T follicular helper cell (primary cell): ENCODE measurements around the gene LMOD3.

Experiments used
- DNase-seq: peaks from one replicate; pipeline ENCODE4 v3.0.0-alpha.2; 2020; ENCODE audit warnings: low read depth

LMOD3 gene

DNA sequence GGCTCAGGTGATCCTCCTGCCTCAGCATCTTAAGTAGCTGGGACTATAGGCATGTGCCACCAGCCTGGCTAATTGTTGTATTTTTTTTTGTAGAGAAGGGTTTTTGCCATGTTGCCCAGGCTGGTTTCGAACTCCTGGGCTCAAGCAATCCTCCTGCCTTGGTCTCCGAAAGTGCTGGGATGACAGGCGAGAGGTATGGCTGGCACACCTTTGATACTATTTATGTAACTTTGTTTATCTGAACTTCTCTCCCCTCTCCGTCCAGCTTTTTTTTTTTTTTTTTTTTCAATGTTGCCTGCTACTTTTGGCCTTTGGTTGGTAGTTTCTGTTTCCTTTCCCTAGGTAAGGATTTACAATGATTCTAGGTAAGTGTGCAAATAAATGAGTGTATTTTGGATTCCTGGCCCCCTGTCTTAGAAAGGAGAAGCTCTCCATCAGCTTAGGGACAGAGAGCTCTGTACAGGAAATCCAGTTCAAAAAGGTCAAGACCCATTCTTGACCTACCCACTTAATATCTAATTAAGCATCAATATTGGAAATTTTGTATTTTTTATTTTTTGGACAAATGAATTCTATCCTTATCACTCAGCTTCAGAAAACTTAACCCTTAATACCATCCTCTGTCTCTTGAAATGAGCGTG lies 30.9 kb downstream of the LMOD3 start:
- DNase-seq: no peak

DNA sequence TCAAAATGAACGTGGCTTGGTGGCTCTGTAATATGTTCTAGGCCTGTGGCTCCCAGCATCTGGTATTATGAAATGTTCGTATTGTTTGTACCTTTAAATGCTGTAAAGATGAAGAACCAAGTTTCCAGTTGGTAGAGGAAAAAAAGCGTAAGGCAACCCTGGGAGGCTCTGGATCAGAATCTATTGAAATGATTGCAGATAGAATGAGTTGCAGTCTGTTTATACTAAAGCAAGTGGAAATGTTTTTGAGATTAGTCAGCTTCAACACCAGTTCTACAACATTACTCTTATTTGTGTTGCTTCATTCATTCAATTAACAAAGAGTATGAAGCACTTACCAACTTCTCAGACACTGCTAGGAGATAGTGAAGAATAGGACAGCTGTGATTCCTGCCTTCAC lies 32.4 kb downstream of the LMOD3 start:
- DNase-seq: no peak

DNA sequence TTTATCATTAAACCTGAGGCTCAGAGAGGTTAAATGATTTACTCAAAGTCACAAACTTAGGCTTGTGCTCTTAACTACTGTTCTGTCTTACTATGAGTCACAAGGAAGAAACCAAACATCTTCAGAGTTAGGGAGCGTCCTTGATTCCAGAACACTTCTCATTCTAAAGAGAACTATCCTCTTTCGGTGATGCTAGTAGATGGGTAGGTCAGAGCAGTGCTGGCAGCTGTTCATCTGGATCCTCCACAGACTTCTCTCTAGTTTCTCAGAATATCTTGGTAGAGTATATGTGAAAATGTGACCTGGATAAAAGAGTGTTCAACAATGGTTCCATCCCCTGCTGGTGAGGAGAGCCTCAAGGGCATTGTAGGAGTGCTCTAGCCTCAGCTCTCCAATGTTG lies 34.3 kb downstream of the LMOD3 start:
- no peak for DNase-seq

- DNase-seq: no peak
Measured at GRCh38 chr3:69087030-69087791, 35.2 kb downstream of the LMOD3 start.

DNA sequence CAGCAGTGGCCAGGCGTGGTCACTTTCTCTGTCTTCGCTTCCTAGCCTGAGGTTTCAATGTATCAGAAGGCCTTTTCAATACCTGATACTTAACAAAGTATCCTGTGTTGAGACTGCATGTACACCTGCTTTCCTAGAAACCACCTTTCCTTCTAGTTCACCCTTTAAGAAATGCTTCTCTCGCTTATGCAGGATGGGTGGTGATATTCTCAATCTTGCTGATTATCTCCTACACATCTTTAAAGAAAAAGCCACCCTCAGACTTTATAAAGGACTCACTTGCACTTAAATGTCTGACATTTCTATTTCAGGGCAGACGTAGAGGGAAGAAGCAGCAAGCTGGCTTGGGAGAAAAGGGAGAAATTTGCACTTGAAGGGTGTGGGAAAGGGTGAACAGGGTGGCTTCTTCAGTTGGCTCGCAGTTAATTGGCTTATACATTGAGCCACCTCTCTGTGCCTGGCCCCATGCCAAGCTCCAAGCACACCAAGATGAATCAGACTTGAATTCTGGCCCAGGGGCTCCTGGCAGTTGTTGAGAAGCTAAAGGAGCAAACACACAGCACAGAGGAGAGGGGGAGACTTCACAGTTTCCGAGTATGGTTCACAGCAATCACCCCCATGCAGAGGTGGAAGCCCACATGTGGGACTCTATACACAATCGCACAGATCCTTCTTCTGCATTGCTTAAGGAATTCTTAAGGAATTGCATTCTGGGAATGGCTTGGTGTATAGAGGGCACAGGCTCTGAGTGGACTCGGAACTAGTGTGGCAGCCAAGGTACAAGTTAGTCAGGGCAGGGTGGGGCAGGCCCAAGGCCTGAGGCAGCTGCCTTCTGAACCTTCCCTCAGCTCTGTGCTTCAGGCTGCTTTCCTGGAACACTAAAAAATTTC lies 36.3 kb downstream of the LMOD3 start:
- peak; percentile 54 for DNase-seq

GRCh38 chr3:69085168-69085832 lies 37.1 kb downstream of the LMOD3 start:
- no peak for DNase-seq

DNA sequence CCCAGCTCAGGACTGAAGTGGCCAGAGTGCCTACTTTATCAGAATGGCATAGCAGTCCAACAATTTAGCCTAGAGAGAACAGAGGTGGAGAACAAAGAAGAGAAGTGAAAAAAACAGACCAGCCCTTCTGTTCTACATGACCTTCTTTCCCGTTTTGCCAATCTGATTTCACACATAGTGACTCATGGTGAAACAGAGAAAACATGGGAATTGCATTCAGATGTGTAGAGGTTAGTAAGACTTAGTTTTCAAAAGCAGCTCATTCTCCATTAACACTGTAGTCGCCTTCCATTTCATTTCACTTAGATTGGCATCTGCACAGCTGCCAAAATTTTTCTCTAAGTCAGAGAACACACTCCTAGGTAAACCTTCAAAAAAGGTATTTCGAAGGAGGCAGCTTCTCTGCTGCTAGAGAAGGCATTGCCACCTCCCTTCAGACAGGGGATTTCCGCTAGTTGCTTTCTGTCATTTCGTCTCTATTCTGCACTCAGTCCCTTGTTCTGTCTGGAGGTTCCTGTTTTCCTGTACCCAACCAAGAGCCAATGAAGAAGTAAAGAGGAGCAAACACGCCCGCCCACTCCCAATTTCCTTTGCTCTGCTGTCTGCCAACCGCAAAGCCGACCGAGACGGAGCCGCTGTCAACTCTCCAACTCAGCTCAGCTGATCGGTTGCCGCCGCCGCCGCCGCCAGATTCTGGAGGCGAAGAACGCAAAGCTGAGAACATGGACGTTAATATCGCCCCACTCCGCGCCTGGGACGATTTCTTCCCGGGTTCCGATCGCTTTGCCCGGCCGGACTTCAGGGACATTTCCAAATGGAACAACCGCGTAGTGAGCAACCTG lies 37.8 kb downstream of the LMOD3 start, which contains the start of gene ARL6IP5:
ARL6IP5 (plus strand) TSS at position 612 of the 842 bp plus-strand sequence; CDS start at position 723, 111 bp downstream.
- DNase-seq: peak; percentile 87

DNA sequence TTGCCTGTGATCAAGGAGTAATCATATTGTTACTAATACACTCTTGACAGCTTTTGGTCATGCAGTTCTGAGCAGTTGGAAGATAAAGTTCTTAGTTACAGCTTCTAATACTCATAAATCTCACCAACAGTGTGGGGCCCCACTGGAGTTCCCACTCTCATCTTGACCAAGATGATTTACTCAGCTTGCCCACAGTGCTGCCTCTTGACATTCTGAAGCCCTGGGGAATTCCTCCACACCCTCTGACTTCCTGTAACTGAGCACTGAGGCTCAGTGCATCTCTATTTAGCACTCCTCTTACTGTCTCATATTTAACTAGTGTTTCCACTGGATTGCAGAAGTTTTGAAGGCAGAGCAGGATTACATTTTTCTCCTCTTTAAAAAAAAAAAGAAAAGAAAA lies 39.6 kb downstream of the LMOD3 start:
- peak; percentile 43 for DNase-seq

- no peak for DNase-seq
Measured at GRCh38 chr3:69082361-69082760, 40.0 kb downstream of the LMOD3 start.

DNA sequence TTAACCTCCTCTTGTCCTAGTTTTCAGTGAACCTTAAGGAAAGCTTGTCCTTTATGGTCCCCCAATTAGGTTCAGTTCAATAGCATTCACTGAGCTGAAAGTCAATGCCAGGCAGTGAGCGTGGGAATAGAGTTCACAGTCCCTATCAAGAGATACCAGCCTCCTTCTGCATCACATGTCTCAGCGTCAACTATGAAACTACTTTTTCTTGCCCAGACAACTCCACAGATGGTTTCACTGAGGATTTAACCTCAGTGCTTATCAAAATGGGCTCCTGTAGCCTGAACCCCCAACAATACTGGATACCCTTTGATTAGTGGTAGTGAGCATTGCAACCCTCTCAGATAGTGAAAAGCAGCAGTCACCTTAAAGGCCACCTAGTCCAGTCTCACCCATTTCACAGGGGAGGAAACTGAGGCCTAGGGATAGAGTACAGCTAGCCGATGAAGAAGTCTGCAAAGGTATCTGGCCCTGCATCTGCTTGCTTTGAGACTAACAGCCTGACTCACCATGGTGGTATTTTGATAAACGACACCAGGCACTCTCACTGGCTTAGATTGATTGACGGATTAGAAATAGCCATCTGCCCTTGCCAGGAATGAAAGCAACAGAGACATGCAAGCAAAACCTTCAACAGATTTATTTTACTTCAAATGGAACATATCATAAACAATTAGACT lies 40.7 kb downstream of the LMOD3 start:
- no peak for DNase-seq

- DNase-seq: peak; percentile 91
Measured at GRCh38 chr3:69080233-69080920, 42.0 kb downstream of the LMOD3 start, which contains the start of gene UBA3. Gene UBA3 (minus strand): TSS chr3:69080365. CDS start chr3:69080353, 12 bp downstream.

DNA sequence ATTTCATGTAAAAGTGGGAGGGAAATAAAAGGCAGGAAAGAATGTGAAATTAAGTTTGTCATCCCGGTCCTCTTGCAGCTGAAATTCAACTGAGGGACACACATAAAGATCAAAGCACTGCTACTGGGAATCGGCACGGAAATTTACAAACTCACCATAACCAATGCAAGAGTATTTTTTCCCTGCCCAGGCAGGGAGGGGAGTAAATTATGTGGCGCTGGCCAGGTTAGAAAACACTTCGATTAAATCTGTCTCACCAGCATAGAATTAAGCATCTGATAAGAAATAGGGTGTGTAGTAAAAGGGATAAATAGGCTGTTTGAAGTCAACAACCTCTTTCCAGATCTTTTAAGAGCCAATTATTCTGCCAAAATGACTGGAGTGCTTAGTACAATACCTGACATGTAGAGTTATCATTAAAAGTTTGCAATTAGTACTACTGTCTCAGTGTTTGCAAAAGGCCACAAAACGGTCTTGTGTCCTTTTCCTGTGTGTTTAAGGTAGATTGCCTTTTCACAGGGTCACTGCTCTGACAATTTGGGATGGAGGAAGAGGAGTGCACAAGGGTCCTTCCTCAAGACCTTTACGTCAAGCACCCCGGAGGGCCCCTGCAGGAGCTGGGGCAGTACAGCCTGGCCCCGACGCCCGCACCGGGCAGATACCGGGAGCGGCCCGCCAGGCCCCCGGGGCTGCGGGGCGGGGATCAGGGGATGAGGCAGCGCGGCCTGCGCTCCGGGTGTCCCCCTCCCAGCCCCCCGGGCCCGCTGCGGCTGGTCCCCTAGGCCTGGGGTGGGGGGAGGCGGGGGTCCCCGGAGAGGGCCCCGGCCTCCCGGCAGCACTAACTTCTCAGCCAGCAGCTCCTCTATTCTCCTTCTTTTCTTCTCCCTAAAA lies 42.9 kb downstream of the LMOD3 start:
- DNase-seq: no peak

DNA sequence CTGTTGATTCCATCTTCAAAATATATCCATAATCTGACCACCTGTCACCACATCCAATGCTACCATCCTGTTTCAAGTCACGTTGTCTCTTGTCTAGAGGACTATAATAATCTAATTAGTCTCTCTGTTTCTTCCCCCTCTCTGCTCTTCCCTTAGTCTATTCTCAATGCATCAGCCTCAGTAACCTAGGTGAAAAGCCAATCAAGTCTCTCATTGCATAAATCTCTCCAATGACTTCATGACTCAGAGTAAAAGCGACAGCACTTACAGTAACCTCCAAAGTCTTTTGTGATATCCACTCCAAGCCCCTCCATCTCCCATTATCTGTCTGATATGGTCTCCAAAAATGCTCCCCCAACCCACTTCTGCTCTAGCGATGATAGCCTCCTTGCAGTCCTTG lies 49.5 kb downstream of the LMOD3 start:
- no peak for DNase-seq

- DNase-seq: no peak
Measured at GRCh38 chr3:69066121-69066520, 56.3 kb downstream of the LMOD3 start.

- DNase-seq: no peak
Measured at GRCh38 chr3:69065318-69065964, 57.0 kb downstream of the LMOD3 start.

GRCh38 chr3:69063636-69064035 lies 58.8 kb downstream of the LMOD3 start:
- DNase-seq: no peak

DNA sequence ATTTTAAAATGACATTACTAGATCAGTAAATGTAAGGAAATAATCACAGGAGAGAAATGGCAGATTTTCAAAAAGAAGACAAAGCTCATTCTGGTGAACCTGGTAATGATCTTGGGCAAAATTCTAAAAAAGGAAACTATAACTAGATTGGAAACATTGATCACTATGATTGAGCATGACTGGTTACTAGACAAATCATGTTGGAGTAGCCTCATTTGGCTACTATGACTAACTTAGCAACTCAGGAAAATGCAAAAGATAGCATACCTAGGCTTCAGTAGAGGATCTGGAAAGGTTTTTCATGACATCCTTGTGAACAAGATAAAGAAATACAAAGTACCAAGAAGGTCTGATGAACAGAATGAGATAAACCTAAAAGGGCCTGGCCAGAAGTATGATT lies 62.7 kb downstream of the LMOD3 start:
- DNase-seq: no peak

DNA sequence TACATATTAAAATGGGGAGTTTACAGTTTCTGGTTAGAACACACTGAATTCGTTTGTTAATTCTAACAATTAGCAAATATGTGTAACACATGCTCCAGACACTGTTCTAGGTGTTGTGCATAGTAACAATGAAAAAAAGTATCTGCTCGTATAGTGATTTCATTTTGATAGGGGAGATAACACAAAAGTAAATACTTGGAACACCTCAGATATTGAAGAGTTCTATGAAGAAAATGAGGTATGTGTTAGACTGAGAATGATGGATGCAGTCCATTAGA lies 63.5 kb downstream of the LMOD3 start:
- no peak for DNase-seq
